ENCODE results near the gene AQP5.

AQP5 gene

GRCh38 chr12:49949866-49950265 is 11.8 kb upstream of the AQP5 start:
- no peak for DNase-seq (ENCODE audit: low read depth in 2 of 3, low spot score in 1 of 3)

GRCh38 chr12:49950273-49951251 is 11.1 kb upstream of the AQP5 start, which contains the start of gene AQP2:
Gene AQP2, plus strand, starts transcription at chr12:49950737. Its CDS starts 94 bp downstream, at chr12:49950831.
- DNase-seq (ENCODE audit: low read depth in 2 of 3, low spot score in 1 of 3) = no peak

GRCh38 chr12:49951411-49952240 is 10.0 kb upstream of the AQP5 start:
- no peak for DNase-seq (ENCODE audit: low read depth in 2 of 3, low spot score in 1 of 3)

GRCh38 chr12:49952391-49953055 is 9.1 kb upstream of the AQP5 start:
- no peak for DNase-seq (ENCODE audit: low read depth in 2 of 3, low spot score in 1 of 3)

GRCh38 chr12:49953151-49953550 is 8.5 kb upstream of the AQP5 start:
- no peak for DNase-seq (ENCODE audit: low read depth in 2 of 3, low spot score in 1 of 3)

GRCh38 chr12:49953961-49954846 is 7.5 kb upstream of the AQP5 start:
- no peak for DNase-seq (ENCODE audit: low read depth in 2 of 3, low spot score in 1 of 3)

GRCh38 chr12:49954863-49955830 is 6.5 kb upstream of the AQP5 start:
- DNase-seq (ENCODE audit: low read depth in 2 of 3, low spot score in 1 of 3) = no peak

- no peak for DNase-seq (ENCODE audit: low read depth in 2 of 3, low spot score in 1 of 3)
These were observed 5.6 kb upstream of the AQP5 start for GRCh38 chr12:49955899-49956662.

- DNase-seq (ENCODE audit: low read depth in 2 of 3, low spot score in 1 of 3) = no peak
These were observed 4.8 kb upstream of the AQP5 start for GRCh38 chr12:49956663-49957569.

GRCh38 chr12:49957570-49957967 is 4.1 kb upstream of the AQP5 start:
- DNase-seq (ENCODE audit: low read depth in 2 of 3, low spot score in 1 of 3) = no peak

GRCh38 chr12:49959685-49960473 is 1.8 kb upstream of the AQP5 start:
- DNase-seq (ENCODE audit: low read depth in 2 of 3, low spot score in 1 of 3) = no peak

- no peak for DNase-seq (ENCODE audit: low read depth in 2 of 3, low spot score in 1 of 3)
These were observed 1.1 kb upstream of the AQP5 start for GRCh38 chr12:49960474-49961110.

GRCh38 chr12:49961993-49962764 is 507 bp downstream of the AQP5 start:
- no peak for DNase-seq (ENCODE audit: low read depth in 2 of 3, low spot score in 1 of 3)

GRCh38 chr12:49962861-49963765 is 1.4 kb downstream of the AQP5 start:
- DNase-seq (ENCODE audit: low read depth in 2 of 3, low spot score in 1 of 3) = no peak
